ENCODE measurements around the gene NTM. TPM values are rescaled to one million over a fixed set of nuclear protein-coding genes. Genes with fewer than 3 reads are reported as not detected.

The NTM gene
- total RNA-seq, 4 donors from 2014 or later, result 3.6 to 11.8 (median 7.8) TPM

- ATAC-seq, result no peak
- no peaks in the 10 kb centered on the region for H3K36me3 ChIP-seq
These were observed 966.5 kb downstream of the NTM start for GRCh38 chr11:132336781-132337535.

GRCh38 chr11:132337819-132338416 is 967.5 kb downstream of the NTM start:
- Histone ChIP-seq H3K36me3 (no peaks in the 10 kb centered on the region), H3K27ac (no peak overlapping the region), H3K4me1 (no peaks in the 10 kb centered on the region), H3K9me3 (no peaks in the 10 kb centered on the region), H3K4me3 (no peak overlapping the region), H3K27me3 (no peaks in the 10 kb centered on the region)
- ATAC-seq, result no peak
- TF ChIP-seq EP300 (IDR thresholded peaks at IDR 0.05) (no peak), POLR2AphosphoS5 (IDR thresholded peaks at IDR 0.05) (no peak), CTCF (IDR thresholded peaks at IDR 0.05) (no peak), POLR2A (IDR thresholded peaks at IDR 0.05) (no peak)
- WGBS, 2 donors (ENCODE audit: low coverage in 1 of 2), result 59 to 73% methylated on average over 2 of the region's 2 CpGs

More at GRCh38 chr11:132336781-132337535, 966.5 kb downstream of the NTM start:
- Histone ChIP-seq H3K27me3 (no peaks in the 10 kb centered on the region), H3K4me1 (no peaks in the 10 kb centered on the region), H3K4me3 (no peak overlapping the region), H3K9me3 (no peaks in the 10 kb centered on the region), H3K27ac (no peak overlapping the region)
- whole genome bisulfite sequencing, 2 donors (ENCODE audit: low coverage in 1 of 2), result 83 to 88% methylated on average over 5 to 6 of the region's 12 CpGs
- no peak for TF ChIP-seq CTCF (IDR thresholded peaks at IDR 0.05)
- no peak for TF ChIP-seq POLR2A (IDR thresholded peaks at IDR 0.05)
- TF ChIP-seq EP300 (IDR thresholded peaks at IDR 0.05), result no peak

- Histone ChIP-seq H3K36me3 (no peaks in the 10 kb centered on the region), H3K4me1 (no peaks in the 10 kb centered on the region), H3K9me3 (no peaks in the 10 kb centered on the region), H3K27ac (no peak overlapping the region), H3K27me3 (no peaks in the 10 kb centered on the region), H3K4me3 (no peak overlapping the region)
- TF ChIP-seq POLR2AphosphoS5 (IDR thresholded peaks at IDR 0.05), result no peak
- no peak for TF ChIP-seq EP300 (IDR thresholded peaks at IDR 0.05)
- TF ChIP-seq POLR2A (IDR thresholded peaks at IDR 0.05), result no peak
- TF ChIP-seq CTCF (IDR thresholded peaks at IDR 0.05), result no peak
- no peak for ATAC-seq
- WGBS, 2 donors (ENCODE audit: low coverage in 1 of 2), result 29 to 69% methylated on average over 1 to 3 of the region's 3 CpGs
These were observed 972.0 kb downstream of the NTM start for GRCh38 chr11:132342408-132342807.

GRCh38 chr11:132343445-132344175 is 973.2 kb downstream of the NTM start:
- TF ChIP-seq EP300 (IDR thresholded peaks at IDR 0.05) (no peak), POLR2A (IDR thresholded peaks at IDR 0.05) (no peak), POLR2AphosphoS5 (IDR thresholded peaks at IDR 0.05) (no peak), CTCF (IDR thresholded peaks at IDR 0.05) (no peak)
- WGBS, 2 donors (ENCODE audit: low coverage in 1 of 2), result 30 to 41% methylated on average over 3 to 5 of the region's 5 CpGs
- no peak overlapping the region for H3K4me3 ChIP-seq
- H3K36me3 ChIP-seq, result no peaks in the 10 kb centered on the region
- H3K27me3 ChIP-seq, result no peaks in the 10 kb centered on the region
- ATAC-seq, result no peak
- H3K4me1 ChIP-seq, result no peaks in the 10 kb centered on the region
- no peak overlapping the region for H3K27ac ChIP-seq
- no peaks in the 10 kb centered on the region for H3K9me3 ChIP-seq
